HG03442 (cell line): ENCODE results near the gene UBE2H.

Source experiments
- ATAC-seq: cut with Tn5 transposase; IDR thresholded peaks from one replicate; pipeline ENCODE4 v1.9.1; 2021; ENCODE audit warnings: mild to moderate bottlenecking, moderate library complexity; ENCODE audit not compliant: unreplicated experiment

Gene UBE2H

GRCh38 chr7:129950933-129951225, 1.9 kb downstream of the UBE2H start:
- no peak for ATAC-seq

DNA sequence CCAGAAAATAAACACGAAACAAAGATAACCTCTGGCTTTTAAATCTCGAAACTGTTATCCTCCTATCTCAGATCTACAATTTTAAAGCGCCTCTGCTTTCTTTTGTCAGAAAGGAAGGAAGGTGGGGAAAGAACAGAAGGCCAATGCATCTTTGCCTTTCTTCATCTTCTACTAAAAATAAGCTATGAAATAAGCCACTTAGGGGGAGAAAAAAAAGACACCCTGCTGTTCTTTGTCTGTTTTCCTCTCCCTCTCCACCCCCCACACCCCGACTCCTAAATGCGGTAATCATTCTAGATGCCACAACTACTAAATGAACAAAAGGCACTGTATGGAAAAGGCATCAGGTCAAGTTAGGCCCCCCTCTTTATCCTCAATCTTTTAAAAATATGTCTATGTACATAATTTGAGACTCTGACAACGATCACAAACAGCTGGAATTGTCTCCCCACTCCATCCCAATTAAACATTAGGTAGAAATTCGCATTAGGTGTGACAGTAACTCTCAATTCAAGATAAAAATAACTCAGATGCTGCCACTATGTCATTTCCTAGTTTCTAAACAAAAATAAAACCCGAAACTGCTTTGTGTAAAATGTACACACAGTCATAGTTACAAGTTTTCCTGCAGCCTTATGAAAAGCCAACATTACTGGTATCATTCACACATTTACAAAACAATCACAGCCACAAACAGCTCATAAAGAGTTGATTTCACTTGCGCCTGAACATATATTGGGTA, 2.4 kb downstream of the UBE2H start:
- ATAC-seq = no peak

DNA sequence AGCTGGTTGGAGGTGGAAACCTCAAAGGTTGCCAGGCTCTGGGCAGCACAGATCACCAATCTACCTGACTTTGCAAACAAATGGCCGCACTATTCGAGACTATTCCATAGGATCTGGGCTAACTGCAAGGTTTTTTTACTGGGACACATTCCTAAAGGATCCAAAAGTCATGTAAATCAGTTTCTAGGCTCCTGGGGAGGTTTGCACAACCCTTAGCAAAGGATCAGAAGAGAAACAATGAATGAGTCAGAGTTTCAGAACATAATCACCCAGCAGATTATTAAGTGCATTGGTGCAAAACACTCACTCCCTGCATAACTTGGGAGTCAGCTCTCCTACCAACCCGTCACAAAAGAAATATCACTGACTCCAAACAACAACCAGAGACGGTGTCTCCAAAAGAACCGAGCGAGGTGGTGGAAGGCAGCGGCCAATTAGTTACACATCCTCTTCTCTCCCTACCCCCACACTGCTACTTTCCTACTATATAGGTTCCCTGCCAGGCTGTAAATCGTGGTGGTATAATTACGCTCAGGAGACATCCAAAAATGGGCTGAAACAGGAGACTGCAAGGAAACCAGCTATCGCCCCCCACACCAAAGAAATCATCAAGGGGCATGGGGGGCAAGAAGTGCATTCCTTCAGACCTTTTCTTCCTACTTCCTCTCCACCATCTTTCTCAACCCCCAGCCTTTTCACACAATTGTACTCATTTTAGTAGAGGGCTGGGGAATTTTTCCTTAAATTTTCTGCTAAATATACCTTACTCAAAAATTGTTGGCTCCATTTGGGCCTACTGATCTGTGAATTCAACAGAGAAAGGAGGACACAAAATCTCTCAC, 3.2 kb downstream of the UBE2H start:
- ATAC-seq = peak; percentile 17

- ATAC-seq = peak; percentile 49
These were observed 3.9 kb downstream of the UBE2H start for GRCh38 chr7:129948877-129949291.

DNA sequence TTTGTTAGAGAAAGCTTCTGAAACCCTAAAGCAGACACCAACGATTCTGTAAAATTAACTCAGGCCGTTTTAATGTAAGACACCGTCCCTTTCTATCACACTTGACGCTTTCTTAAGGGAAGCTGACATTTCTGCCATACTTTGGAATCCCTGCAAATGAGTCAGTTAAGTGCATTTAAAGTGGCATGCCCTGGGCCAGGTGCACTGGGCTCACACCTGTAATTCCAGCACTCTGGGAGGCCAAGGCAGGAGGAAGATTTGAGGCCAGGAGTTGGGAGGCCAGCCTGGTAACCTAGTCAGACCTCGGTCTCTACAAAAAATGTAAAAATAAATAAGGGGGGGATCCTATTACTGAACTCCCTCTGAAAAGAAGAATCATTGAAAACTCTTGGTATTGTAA, 4.4 kb downstream of the UBE2H start:
- ATAC-seq = no peak

- no peak for ATAC-seq
These were observed 5.1 kb downstream of the UBE2H start for GRCh38 chr7:129947701-129948100.

DNA sequence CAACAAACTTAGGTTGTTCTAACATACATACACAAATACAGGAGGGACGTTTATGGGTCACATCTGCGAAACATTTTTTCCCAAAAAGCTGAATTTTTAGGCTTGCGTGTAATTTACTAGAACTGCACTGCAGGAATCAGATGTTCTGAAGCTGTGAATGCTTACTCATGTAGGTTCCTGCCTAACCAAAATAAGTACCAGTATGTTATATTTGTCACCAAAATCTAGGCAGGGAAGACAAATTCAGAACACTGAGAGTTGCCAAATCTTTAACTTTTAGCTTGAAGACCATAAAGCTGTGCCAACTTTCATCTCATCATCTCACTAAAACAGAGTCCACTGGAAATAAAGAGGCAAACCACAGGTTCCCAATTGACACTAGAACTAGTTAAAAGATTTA, 5.7 kb downstream of the UBE2H start:
- no peak for ATAC-seq

GRCh38 chr7:129946282-129946681, 6.5 kb downstream of the UBE2H start:
- ATAC-seq = no peak

- no peak for ATAC-seq
These were observed 9.4 kb downstream of the UBE2H start for GRCh38 chr7:129943352-129943751.

DNA sequence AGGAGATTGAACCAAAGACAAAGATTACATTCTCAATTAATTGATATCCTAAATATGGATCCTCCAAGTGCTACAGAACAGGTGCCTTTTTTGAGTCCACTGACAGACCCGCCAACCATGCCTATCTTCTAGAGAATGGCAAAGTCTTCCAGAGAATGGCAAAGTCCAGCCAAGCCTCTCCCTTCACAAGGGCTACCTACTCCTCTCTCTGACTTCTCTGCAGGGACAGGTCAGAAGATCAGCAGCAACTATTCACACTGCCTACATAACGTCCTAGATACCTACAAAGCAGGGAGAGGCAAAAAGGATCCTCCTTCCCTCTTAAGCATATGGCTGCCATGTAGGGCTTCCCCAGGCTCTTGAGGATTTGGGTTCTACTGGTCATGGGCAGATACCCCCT, 12.4 kb downstream of the UBE2H start:
- no peak for ATAC-seq

DNA sequence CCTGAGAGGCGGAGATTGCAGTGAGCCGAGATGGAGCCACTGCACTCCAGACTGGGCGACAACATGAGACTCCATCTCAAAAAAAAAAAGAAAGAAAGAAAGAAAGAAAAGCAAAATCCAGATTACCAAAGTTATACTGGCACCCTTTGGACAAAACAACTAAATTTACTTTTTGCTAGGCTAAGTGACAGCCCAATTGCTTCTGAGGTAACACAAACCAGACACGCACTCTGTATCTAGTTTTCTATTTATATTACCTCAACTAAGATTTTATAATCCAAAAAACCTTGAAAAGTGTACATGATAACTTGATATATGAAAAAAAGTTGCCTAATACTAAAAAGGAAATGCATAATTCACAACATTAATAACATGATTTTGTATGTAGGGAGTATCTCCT, 12.9 kb downstream of the UBE2H start:
- no peak for ATAC-seq

GRCh38 chr7:129933627-129934026, 19.1 kb downstream of the UBE2H start:
- ATAC-seq = no peak

GRCh38 chr7:129926618-129927017, 26.1 kb downstream of the UBE2H start:
- no peak for ATAC-seq

DNA sequence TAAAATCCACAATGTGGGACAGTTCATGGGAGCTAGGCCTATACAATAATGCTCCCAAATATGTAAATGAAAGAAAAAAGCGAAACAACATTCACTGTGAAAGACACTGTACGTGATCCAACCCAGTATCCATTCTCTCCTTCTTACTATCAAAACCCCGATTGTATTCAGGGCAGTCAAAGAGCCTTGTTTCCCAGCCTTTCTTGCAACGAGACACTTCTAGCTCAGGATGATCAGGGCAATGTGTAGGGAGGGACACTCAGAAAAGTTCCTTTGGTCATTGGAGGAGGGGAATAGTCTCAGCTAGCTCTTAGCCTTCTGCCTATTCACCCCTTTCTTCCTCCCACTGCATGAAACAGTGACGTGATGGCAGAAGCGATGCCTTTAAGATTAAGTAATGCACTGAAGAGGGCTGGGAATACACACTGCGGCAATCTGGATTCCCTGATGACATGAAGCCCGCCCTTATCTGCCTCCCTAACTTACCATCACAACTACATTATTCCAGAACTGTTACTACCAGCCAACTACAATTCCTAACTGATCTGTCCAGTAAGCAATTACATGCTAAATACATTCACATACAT, 27.3 kb downstream of the UBE2H start:
- ATAC-seq = no peak

GRCh38 chr7:129924602-129925001, 28.2 kb downstream of the UBE2H start:
- ATAC-seq = no peak

- peak; percentile 55 for ATAC-seq
These were observed 29.1 kb downstream of the UBE2H start for GRCh38 chr7:129923709-129924108.

DNA sequence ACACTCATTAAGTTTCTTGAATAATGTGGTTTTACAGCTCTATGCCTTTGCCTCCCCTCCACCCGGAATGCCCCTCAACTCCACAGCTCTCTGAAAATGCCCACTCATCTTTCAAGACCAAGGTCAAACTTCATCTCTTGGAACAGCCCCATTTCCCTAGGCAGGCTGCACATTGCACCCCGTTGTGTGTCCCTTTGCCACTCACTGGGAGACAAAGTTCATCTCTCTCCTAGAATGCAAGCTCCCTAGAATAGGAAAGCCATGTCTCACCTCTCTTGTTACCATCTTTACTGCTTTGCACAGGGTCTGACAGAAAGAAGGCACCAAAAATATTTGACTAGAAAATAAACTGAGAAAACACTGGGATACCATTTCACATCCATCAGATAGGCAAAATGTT, 33.3 kb downstream of the UBE2H start:
- no peak for ATAC-seq

GRCh38 chr7:129918922-129919321, 33.8 kb downstream of the UBE2H start:
- no peak for ATAC-seq

DNA sequence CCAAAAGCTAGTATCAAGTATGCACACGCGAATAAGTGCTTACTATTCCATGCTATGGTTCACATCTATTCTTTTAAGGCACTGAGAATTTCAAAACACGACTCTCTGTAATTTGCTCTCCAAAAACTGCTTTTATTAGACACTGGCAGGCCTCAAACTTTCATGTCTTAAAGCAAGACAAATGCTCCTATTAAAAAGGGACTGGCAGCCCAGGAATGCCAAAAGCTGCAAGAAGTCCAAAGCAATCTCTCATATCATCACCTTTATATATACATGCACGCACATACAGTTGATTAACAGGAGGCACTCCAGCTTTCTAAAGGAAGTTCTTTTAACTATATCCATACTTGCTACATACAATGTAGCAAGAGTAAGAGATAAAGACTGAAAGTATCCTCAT, 34.8 kb downstream of the UBE2H start:
- no peak for ATAC-seq

DNA sequence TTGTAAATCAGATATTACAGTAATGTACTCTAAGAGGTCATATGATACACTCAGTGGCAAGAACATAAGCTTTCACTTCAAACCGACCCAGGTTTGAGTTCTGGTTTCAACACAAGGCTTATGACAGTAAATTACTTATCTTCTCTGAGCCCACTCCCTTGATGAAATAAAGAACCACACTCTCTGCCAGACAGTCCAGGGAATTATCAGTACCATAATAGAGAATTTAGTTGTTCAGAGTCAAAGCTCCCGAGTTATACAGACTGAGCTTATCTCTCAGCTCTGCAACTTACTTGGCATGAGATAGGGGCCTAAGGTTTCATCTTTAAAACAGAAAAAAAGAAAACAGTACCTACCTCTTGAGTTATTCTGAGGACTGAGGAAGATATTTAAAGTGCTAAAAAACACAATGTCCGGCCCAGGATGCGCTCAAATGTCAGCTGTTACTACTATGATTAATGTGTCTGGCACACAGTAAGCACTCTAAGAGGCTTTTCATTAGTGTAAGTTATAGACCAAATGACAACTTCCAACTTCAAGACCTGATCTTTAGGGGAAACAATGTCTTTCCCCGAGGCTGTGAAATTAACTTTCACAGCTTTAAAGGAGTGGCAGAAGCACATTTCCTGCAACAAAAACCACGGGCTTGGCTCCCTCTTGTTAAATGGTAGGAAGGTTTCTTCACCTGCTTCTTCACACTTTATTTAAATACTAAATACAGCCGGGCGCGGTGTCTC, 38.1 kb downstream of the UBE2H start:
- ATAC-seq = no peak

GRCh38 chr7:129913428-129913827, 39.3 kb downstream of the UBE2H start:
- ATAC-seq = no peak
